Effector memory CD8-positive, alpha-beta T cell (primary cell): Measurements from ENCODE around the gene OSBPL10.

Source experiments
- ATAC-seq: fragments of 150-1000 bp; cut with Tn5 transposase; replicated peaks from 2 replicates; pipeline ENCODE4 v1.10.0; 2021; ENCODE audit warnings: mild to moderate bottlenecking, moderate library complexity
- DNase-seq, 3 experiments: peaks; one replicate each; pipeline ENCODE4 v3.0.0; 2021
- H3K27ac Mint-ChIP-seq, 2 donors: one replicate each; pipeline ENCODE4 v1.8.0; 2022; ENCODE audit warnings: mild to moderate bottlenecking in 2 of 2, mixed read lengths in 2 of 2, moderate library complexity in 2 of 2
- H3K27me3 Mint-ChIP-seq, 2 donors: one replicate each; pipeline ENCODE4 v1.8.0; 2022; ENCODE audit warnings: mixed read lengths in 2 of 2
- H3K36me3 Mint-ChIP-seq: one replicate; pipeline ENCODE4 v1.8.0; 2022; ENCODE audit warnings: mild to moderate bottlenecking, moderate library complexity, mixed read lengths; ENCODE audit not compliant: insufficient read depth
- H3K4me1 Mint-ChIP-seq, 2 donors: one replicate each; pipeline ENCODE4 v1.8.0; 2022; ENCODE audit warnings: low read depth in 2 of 2, mixed read lengths in 2 of 2
- H3K4me3 Mint-ChIP-seq, 2 donors: one replicate each; pipeline ENCODE4 v1.8.0; 2022; ENCODE audit warnings: mild to moderate bottlenecking in 2 of 2, mixed read lengths in 2 of 2, moderate library complexity in 2 of 2
- H3K9me3 Mint-ChIP-seq, 2 donors: one replicate each; pipeline ENCODE4 v1.8.0; 2022; ENCODE audit warnings: mixed read lengths in 2 of 2

Gene OSBPL10

DNA sequence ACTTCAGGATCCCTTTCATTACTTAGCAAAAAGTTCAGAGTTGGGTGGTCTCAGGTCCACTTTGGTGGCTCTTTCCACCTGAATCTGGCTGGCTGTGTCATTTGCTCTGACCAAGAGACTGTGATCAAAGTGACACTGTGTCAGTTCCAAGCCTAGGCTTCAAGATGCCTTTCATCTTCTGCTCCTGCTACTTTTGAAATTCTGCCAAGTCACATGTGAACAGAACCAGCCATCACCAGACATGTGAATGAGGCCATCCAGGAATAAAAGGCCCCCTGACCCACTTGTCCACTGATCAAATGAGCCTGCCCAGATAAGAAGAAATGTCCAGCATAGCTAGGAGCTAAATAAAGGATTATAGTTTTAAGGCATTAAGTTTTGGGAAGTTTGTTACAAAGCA is 132.2 kb downstream of the OSBPL10 start:
- Mint-ChIP-seq H3K27me3 (peaks cover 6 to 26% of the 10 kb centered on the region in 2 donors), H3K9me3 (no peaks in the 10 kb centered on the region), H3K36me3 (no peaks in the 10 kb centered on the region), H3K4me3 (no peak overlapping the region), H3K4me1 (no peaks in the 10 kb centered on the region), H3K27ac (no peak overlapping the region)
- no peak for ATAC-seq
- DNase-seq = no peak

DNA sequence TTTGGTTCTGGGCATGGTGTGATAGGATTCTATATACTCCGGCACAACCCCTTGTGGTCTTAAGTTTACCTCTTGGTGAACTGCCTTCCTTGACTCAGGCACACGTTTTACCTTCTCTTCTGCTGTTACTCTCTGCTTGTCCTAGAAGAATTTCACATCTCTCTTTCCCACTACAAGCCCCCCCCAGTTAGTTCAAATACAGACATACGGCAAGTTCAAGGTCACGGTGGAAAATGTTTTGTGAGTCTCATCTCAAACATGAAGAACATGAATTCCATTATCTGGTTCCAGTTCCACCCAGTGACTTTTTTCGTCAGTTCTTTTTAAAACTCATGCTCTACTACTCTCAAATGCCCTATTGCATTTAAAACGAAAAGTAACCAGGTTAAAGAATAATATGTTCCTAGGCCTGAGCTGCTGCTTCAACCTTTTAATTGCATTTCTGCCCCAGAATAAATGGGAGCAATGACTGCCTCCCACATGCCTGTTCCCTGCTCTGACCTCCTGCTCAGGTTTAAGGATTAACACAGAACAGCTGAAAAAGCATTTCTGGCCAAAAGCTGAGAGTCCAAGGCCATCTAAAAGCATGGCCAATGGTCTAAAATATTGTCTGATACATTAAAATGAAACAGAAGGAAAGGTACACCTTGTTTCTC is 132.8 kb downstream of the OSBPL10 start:
- H3K9me3 Mint-ChIP-seq = no peaks in the 10 kb centered on the region
- H3K27me3 Mint-ChIP-seq = peaks cover 11 to 31% of the 10 kb centered on the region in 2 donors
- no peaks in the 10 kb centered on the region for H3K4me1 Mint-ChIP-seq
- ATAC-seq (no peak), DNase-seq (no peak)
- no peak overlapping the region for H3K27ac Mint-ChIP-seq
- H3K36me3 Mint-ChIP-seq = no peaks in the 10 kb centered on the region
- no peak overlapping the region for H3K4me3 Mint-ChIP-seq

DNA sequence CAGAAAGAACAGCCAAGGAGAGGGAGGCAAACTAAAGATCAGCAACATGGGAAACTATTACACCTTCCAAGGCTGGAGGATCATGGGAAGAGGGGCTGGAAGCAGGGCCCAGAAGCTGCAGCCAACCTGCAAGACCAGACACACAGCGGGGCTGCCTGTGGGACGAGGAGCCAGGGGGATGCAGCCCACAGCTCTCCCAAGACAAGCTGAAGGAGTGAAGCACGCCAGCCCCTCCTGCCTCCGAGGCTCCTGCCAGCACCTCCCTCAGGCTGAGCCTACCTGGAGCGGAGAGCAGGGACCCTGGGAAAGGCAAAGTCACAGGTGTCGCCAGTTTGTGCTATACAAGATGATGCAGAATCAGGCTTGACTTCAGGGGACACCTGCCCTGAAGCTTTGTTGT is 133.3 kb downstream of the OSBPL10 start:
- no peak for DNase-seq
- H3K4me1 Mint-ChIP-seq = no peaks in the 10 kb centered on the region
- H3K9me3 Mint-ChIP-seq = no peaks in the 10 kb centered on the region
- H3K4me3 Mint-ChIP-seq = no peak overlapping the region
- no peaks in the 10 kb centered on the region for H3K36me3 Mint-ChIP-seq
- H3K27ac Mint-ChIP-seq = no peak overlapping the region
- ATAC-seq = no peak
- H3K27me3 Mint-ChIP-seq = peaks cover 15 to 36% of the 10 kb centered on the region in 2 donors

DNA sequence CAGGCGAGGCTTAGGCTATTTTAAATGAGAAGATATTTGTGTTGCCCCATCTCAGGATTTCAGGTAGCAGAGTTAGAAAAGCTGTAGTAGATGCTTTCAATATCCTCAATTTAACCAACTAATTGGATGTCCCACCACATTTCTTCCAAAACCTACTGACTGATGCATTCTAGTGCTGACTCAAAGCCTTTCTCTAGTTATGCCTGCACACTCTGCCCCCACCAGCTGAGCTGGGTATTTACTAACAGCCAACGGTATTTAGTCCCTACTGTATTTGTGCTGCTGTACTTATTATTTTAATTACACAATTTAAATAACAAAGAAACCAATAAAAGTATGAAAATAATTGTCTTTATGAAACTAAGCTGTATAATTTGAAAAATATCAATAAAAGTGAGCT is 139.5 kb downstream of the OSBPL10 start:
- ATAC-seq (no peak), DNase-seq (no peak)
- H3K9me3 Mint-ChIP-seq = no peaks in the 10 kb centered on the region
- no peaks in the 10 kb centered on the region for H3K36me3 Mint-ChIP-seq
- H3K27ac Mint-ChIP-seq = no peak overlapping the region
- no peaks in the 10 kb centered on the region for H3K4me1 Mint-ChIP-seq
- no peak overlapping the region for H3K4me3 Mint-ChIP-seq
- peaks cover 10 to 12% of the 10 kb centered on the region in 2 donors for H3K27me3 Mint-ChIP-seq

DNA sequence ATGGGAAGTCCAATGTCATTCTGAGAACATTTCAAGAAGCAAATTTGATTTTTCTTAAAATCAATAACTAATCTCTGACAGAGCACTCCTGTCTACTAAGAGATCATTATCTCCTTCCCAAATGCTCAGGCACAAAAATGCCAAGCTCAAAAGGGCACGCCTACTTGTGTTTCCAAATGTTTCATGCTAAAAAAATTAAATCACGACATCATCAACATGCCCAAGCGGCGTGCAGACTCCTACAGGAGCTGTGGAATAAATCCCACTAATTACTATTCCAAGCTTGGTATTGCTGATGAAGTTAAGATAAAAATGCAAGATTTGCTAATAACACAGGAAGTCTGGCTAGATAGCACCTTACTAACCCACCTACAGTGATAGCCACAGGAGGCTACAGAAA is 140.8 kb downstream of the OSBPL10 start:
- no peak for ATAC-seq
- Mint-ChIP-seq H3K36me3 (no peaks in the 10 kb centered on the region), H3K27ac (no peak overlapping the region), H3K27me3 (peaks cover 9 to 10% of the 10 kb centered on the region in 2 donors), H3K4me1 (no peaks in the 10 kb centered on the region), H3K4me3 (no peak overlapping the region), H3K9me3 (no peaks in the 10 kb centered on the region)
- DNase-seq = no peak

DNA sequence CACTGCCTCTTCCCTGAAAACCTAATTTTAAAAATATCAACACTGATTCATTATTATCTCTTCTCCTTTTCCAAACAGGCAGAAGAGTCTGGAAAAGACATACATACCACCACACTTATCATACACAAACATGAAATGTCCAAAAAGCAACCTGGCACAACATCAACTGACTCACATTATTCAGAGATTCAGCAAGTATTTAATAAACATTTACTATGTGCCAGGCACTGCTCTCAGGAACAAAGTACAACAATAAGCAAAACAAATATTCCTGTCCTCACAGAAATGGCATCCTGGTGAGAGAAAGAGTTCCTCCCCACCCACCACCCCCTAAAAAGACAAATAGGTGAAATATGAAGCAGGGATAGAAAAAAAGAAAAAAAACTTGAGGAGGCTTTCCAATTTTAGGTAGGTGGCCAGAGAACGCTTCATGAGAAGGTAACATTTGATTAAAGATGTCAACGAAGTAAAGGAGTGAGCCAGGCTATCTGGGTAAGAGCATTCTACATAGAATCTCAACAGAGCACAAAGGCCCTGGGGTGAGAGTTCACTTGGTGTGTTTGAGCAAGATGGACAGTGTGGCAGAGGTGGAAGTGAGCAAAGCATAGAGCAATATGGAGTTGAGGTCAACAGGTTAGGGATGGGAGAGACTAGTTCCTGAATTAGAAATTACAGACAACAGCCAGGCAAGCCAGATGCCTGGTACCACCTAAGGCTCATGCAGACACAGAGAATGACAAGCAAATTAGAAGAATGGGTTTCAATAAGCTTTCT is 141.7 kb downstream of the OSBPL10 start:
- ATAC-seq (no peak), DNase-seq (no peak)
- H3K36me3 Mint-ChIP-seq = no peaks in the 10 kb centered on the region
- H3K27me3 Mint-ChIP-seq = peaks cover 13% of the 10 kb centered on the region in 2 donors
- no peak overlapping the region for H3K27ac Mint-ChIP-seq
- H3K4me3 Mint-ChIP-seq = no peak overlapping the region
- no peaks in the 10 kb centered on the region for H3K9me3 Mint-ChIP-seq
- no peaks in the 10 kb centered on the region for H3K4me1 Mint-ChIP-seq

DNA sequence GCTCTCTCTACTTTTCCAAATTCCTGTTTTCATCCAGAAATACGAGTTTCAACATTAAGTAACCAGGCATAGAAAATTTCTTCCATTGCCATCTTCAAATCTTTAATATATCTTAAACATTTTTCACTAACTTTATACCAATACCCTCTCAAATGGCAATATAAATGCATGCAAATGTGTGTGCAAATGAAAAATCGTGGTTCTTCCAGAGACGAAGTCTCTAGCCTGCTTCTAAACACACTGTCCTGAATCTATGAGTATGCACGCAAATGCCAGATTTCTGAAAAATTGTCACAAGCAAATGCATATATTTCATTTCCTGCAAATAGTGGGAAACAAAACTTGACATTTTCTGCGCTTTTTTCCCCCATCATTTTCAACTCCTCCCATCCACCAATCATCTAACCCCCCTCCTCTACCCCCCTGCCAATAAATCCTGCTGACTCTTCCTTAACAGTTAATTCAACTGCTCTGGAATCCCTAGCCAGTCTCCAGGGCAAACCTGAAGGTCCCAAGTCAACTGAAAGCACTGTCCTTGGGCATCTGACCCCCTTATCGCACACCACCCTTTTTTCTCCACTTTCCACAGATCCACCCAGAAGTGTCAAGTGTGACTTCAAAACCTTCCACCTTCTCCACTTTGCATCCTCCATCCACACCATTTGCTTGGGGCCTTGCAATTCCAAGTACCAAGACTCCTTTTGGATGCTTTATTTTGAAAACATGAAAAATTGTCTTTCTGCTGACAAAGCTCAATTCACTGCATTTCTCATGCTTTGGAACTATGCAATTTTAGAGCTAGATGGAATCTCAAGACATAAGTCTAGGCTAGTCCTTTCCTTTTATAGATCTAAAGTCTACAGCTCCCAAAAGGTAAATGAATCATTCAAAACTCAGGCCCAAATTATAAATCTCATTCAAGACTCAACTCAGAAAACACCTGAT is 144.7 kb downstream of the OSBPL10 start:
- H3K36me3 Mint-ChIP-seq = no peaks in the 10 kb centered on the region
- H3K4me1 Mint-ChIP-seq = no peaks in the 10 kb centered on the region
- no peak for DNase-seq
- H3K27ac Mint-ChIP-seq = no peak overlapping the region
- H3K27me3 Mint-ChIP-seq = peaks cover 12 to 15% of the 10 kb centered on the region in 2 donors
- no peak for ATAC-seq
- H3K4me3 Mint-ChIP-seq = no peak overlapping the region
- no peaks in the 10 kb centered on the region for H3K9me3 Mint-ChIP-seq

DNA sequence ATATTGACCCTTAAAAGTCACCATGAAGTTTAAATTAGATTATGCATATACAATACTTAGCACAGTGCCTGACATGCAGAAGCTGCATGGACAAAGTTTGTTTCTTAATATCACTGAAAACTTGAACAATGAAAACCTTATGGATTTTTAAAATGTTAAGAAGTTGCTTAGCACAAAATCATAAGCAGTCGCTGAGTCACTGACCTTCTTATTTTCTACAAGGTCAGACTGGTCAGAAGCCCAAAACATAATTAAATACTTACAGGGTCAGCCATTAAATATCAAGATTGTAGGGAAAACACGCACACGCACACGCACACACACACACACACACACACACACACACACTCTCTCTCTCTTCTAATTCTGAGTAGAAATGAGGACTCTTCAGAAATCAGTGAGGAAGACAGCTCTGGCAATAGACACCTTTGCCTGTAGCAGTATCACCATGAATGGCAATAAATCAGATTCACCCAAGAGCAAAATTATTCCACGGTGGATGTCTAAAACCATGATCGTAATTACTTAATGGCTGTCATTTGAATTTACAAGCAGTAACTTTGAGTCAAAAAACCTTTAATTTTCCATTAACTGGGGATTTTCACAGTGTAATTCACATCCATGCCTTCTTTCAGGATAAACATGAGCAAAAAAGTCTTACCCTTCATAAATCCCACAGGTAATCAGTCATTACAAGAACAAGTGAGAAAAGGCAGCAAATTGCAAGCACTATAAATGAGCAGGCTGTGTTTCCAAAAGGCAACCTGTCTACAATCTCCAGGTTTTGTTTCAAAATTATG is 147.5 kb downstream of the OSBPL10 start:
- Mint-ChIP-seq H3K9me3 (no peaks in the 10 kb centered on the region), H3K4me1 (no peaks in the 10 kb centered on the region), H3K36me3 (no peaks in the 10 kb centered on the region), H3K27me3 (peaks cover 24 to 26% of the 10 kb centered on the region in 2 donors), H3K4me3 (no peak overlapping the region), H3K27ac (no peak overlapping the region)
- ATAC-seq = no peak
- no peak for DNase-seq

DNA sequence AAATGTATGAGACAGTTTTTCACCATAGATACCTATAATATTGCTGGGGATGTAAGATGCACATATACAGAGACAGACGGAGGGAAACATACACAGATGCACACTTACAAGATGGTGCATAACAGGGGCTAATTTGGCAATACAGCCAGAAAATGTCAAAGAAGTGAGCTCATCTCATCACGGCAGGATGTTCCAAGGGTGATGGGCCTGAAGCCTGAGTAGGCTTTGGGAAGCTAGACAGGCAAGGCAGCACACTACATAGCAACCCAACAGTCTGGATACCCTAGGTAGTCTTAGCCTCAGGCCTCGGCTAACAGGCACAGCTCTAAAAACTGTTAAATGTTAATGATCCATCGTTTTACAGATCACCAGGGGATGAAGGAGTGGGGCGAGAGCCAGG is 148.5 kb downstream of the OSBPL10 start:
- Mint-ChIP-seq H3K4me1 (no peaks in the 10 kb centered on the region), H3K27me3 (peaks cover 24 to 26% of the 10 kb centered on the region in 2 donors), H3K9me3 (no peaks in the 10 kb centered on the region), H3K27ac (no peak overlapping the region), H3K4me3 (no peak overlapping the region), H3K36me3 (peaks cover 4% of the 10 kb centered on the region)
- ATAC-seq (no peak), DNase-seq (no peak)

DNA sequence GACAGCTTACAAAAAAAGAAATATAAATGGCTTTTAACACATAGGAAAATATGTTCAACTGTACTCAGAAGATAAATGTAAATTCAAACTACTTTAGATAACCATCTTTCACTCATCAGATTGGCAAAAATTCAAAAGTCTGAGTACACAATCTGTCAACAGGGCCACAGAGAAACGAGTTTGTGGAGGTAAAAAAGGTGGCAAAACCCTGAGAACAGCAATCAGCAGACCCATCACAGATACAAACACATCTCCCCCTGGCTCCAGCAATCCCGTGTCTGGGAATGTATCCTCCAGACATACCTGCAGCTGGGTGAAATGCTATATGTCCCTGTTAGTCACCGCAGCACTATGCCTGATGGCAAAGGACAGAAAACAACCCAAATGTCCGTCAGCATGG is 149.5 kb downstream of the OSBPL10 start:
- H3K4me1 Mint-ChIP-seq = no peaks in the 10 kb centered on the region
- no peak overlapping the region for H3K4me3 Mint-ChIP-seq
- ATAC-seq = no peak
- no peak for DNase-seq
- no peaks in the 10 kb centered on the region for H3K9me3 Mint-ChIP-seq
- H3K36me3 Mint-ChIP-seq = peaks cover 4% of the 10 kb centered on the region
- H3K27me3 Mint-ChIP-seq = peaks cover 29 to 32% of the 10 kb centered on the region in 2 donors
- H3K27ac Mint-ChIP-seq = no peak overlapping the region

DNA sequence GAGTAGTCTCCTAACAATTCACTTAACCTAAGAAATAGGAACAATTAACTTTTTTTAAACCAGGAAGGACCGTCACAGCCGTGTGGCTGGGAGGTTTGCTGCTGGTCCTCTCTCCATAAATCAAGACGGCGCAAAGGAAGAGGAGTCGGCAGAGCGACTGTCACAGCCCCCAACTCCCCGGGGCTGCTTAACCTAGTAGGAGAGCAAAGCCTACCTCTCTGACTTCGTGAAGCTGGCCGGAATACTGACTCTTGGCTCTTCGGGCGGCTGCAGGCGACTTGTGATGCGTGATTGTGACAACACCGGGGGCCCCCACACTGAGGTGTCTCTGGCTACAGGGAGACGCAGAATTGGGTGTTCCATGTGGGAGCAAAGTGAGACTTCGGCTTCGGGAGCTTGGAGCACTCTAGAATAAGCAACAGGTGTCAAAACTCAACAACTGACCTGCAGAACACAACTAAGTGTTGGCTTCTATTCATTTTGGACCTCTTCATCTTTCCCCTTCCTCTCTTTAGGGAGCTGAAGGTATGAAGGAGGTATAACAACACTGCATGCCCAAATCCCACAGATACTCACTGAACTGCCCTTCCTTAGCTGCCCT is 151.1 kb downstream of the OSBPL10 start:
- Mint-ChIP-seq H3K36me3 (peaks cover 4% of the 10 kb centered on the region), H3K4me3 (no peak overlapping the region), H3K9me3 (no peaks in the 10 kb centered on the region), H3K27ac (no peak overlapping the region), H3K4me1 (no peaks in the 10 kb centered on the region), H3K27me3 (peaks cover 38 to 43% of the 10 kb centered on the region in 2 donors)
- no peak for DNase-seq
- ATAC-seq = no peak

DNA sequence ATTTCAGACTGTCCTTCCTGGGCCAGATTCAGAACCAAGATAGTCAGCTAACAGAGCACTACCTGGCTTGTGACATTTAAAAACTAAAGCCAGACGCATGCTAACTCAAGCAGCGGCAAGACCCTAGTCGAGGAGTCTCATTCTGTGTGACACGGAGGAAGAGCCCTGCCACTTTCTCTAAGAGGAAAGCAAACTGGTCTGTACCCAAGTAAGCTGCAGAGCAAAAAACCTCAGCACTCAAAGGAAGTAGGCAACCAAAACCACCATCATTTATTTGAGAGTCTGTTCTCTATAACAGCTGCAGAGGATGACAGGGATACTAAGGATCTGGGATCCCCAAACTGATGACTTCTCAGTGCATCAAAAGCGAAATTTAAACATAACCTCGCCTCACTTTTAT is 152.1 kb downstream of the OSBPL10 start:
- no peak for ATAC-seq
- Mint-ChIP-seq H3K36me3 (peaks cover 4% of the 10 kb centered on the region), H3K27me3 (peaks cover 35 to 44% of the 10 kb centered on the region in 2 donors), H3K4me3 (no peak overlapping the region), H3K27ac (no peak overlapping the region), H3K4me1 (no peaks in the 10 kb centered on the region), H3K9me3 (no peaks in the 10 kb centered on the region)
- DNase-seq = no peak
